Natural killer cell (primary cell): ENCODE data around the gene HOXA9. TPM values are rescaled to one million over a fixed set of nuclear protein-coding genes. Genes with fewer than 3 reads are reported as not detected.

Experiments
- ATAC-seq, 3 donors: fragments of 150-1000 bp in 2 of 3; fragments of 200-7000 bp in 1 of 3; cut with Tn5 transposase; 1 replicate in 1 of 3; 2 replicates in 2 of 3; pipeline ENCODE4 v1.10.0; 2021; ENCODE audit warnings: mild to moderate bottlenecking in 2 of 3, moderate library complexity in 2 of 3
- DNase-seq, 2 donors: peaks; one replicate each; pipeline versions ENCODE4 v3.0.0 to v3.0.0-alpha.2; 2013 to 2021; ENCODE audit warnings: mixed read lengths in 1 of 2
- H3K27ac ChIP-seq: one replicate; pipeline ENCODE4 v1.5.1; 2013; ENCODE audit warnings: mild to moderate bottlenecking, low read length
- H3K27me3 ChIP-seq: one replicate; pipeline ENCODE4 v1.6.1; 2013; ENCODE audit warnings: low read length; ENCODE audit not compliant: control insufficient read depth, insufficient read depth
- H3K36me3 ChIP-seq: one replicate; pipeline ENCODE4 v1.6.1; 2013; ENCODE audit warnings: low read length; ENCODE audit not compliant: control insufficient read depth, insufficient read depth
- H3K4me1 ChIP-seq: one replicate; pipeline ENCODE4 v1.6.1; 2013; ENCODE audit warnings: low read length; ENCODE audit not compliant: control insufficient read depth, insufficient read depth
- H3K4me3 ChIP-seq: one replicate; pipeline ENCODE4 v1.5.1; 2013; ENCODE audit warnings: low read length
- H3K9me3 ChIP-seq: one replicate; pipeline ENCODE4 v1.6.1; 2013; ENCODE audit warnings: low read length; ENCODE audit not compliant: control insufficient read depth, insufficient read depth
- H3K27ac Mint-ChIP-seq, 2 donors: one replicate each; pipeline ENCODE4 v1.8.0; 2022; ENCODE audit warnings: mild to moderate bottlenecking in 2 of 2, mixed read lengths in 2 of 2, moderate library complexity in 1 of 2
- H3K27me3 Mint-ChIP-seq, 2 donors: one replicate each; pipeline ENCODE4 v1.8.0; 2022; ENCODE audit warnings: low read depth in 2 of 2, mixed read lengths in 2 of 2
- H3K36me3 Mint-ChIP-seq: one replicate; pipeline ENCODE4 v1.8.0; 2022; ENCODE audit warnings: mixed read lengths
- H3K4me1 Mint-ChIP-seq, 2 donors: one replicate each; pipeline ENCODE4 v1.8.0; 2022; ENCODE audit warnings: mixed read lengths in 2 of 2
- H3K4me3 Mint-ChIP-seq: one replicate; pipeline ENCODE4 v1.8.0; 2022; ENCODE audit warnings: mild to moderate bottlenecking, moderate library complexity, mixed read lengths
- H3K9me3 Mint-ChIP-seq, 2 donors: one replicate each; pipeline ENCODE4 v1.8.0; 2022; ENCODE audit warnings: mixed read lengths in 2 of 2
- WGBS: methylation state at CpG from one replicate; pipeline ENCODE4 v1.1.7; 2013; ENCODE audit warnings: missing lambda C conversion rate; ENCODE audit not compliant: insufficient coverage; 5-methylcytosine and 5-hydroxymethylcytosine counted together
- intact Hi-C: fragments of 100-400 bp; cut with micrococcal nuclease; formaldehyde crosslinking; loops from one replicate; pipeline ENCODE4 v1.14.2; 2022
- total RNA-seq, 4 donors: library from RNA; stranded (reverse); fragments of 120-200 nt in 1 of 4; gene quantifications; one replicate each; pipeline versions ENCODE4 v1.2.3 to v1.2.4, GENCODE V29; 2013 to 2022
- TF ChIP-seq, protein P1 (sequence below): fragments of 200-600 bp; IDR thresholded peaks from one replicate; pipeline ENCODE4 v1.8.0; 2022; ENCODE audit warnings: antibody characterized with exemption

The HOXA9 gene
- total RNA-seq, 3 donors from 2014 or later (not counting 1 experiment from before 2014, with no cell fraction given): 0.39 to 4.6 (median 0.42) TPM

DNA sequence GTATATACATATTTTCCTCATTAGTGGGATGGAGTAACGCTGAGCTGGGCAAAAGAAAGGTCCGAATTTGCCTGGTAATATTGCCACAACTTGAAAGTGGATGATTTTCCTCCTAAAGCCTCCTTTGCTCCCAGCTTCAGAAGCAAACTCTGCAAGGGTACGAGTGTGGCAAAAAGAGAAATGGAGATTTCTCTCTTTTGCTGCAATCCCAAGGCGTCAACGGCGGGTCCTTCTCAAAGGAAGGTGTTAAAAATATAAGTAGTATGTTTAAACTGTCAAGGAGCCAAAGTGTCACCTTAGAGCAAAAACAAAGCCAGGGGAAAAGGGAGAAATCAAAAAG lies 50.5 kb downstream of the HOXA9 start:
- no peaks in the 10 kb centered on the region for H3K4me1 Mint-ChIP-seq
- Histone ChIP-seq H3K4me1 (no peaks in the 10 kb centered on the region), H3K36me3 (no peaks in the 10 kb centered on the region), H3K27me3 (no peaks in the 10 kb centered on the region), H3K27ac (no peak overlapping the region), H3K4me3 (no peak overlapping the region), H3K9me3 (no peaks in the 10 kb centered on the region)
- H3K27ac Mint-ChIP-seq: no peak overlapping the region
- 94% methylated on average over 6 of the region's 6 CpGs for WGBS
- ATAC-seq (no peak), DNase-seq (no peak)
- H3K27me3 Mint-ChIP-seq: peaks cover 0 to 4% of the 10 kb centered on the region in 2 donors
- TF ChIP-seq, protein P1, sequence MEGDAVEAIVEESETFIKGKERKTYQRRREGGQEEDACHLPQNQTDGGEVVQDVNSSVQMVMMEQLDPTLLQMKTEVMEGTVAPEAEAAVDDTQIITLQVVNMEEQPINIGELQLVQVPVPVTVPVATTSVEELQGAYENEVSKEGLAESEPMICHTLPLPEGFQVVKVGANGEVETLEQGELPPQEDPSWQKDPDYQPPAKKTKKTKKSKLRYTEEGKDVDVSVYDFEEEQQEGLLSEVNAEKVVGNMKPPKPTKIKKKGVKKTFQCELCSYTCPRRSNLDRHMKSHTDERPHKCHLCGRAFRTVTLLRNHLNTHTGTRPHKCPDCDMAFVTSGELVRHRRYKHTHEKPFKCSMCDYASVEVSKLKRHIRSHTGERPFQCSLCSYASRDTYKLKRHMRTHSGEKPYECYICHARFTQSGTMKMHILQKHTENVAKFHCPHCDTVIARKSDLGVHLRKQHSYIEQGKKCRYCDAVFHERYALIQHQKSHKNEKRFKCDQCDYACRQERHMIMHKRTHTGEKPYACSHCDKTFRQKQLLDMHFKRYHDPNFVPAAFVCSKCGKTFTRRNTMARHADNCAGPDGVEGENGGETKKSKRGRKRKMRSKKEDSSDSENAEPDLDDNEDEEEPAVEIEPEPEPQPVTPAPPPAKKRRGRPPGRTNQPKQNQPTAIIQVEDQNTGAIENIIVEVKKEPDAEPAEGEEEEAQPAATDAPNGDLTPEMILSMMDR: no peak
- H3K4me3 Mint-ChIP-seq: no peak overlapping the region
- intact Hi-C loops: no loop called here
- H3K9me3 Mint-ChIP-seq: no peaks in the 10 kb centered on the region
- no peaks in the 10 kb centered on the region for H3K36me3 Mint-ChIP-seq

DNA sequence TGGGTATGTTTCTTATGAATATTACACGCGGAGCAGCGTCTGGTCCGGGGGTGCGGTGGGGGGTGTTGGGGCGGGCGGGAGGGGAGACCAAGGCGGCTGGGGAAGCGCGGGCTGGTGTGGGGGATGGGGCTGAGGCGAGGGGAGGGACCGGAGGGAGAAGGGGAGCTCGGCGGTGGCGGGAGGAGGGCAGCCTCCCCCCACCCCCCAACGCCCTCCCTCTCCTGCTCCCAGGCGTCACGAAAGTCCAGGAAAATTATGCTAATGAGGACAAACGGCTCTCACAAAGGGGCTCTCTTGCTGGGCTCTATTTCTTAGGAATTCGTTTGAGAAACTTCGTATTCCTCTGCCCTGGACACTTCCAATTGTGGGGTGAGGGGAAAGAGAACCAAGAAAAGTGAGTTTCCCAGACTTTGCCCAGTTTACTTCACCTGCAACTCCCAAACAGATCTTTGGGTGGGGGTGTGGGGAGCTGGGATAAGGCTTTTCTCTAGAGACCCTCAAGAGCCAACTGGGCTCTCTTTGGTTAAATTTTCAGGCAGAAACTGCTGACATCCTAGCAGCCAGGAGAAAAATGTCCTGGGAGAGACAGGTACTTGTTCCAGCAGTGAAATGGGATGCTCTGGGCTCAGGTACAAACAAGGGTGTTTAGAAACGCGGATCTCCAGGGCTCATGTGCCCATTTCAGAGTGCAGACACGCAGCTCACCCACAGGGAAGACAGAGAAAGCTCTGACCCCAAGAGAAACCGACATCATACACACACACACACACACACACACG lies 51.2 kb downstream of the HOXA9 start:
- H3K27ac ChIP-seq: no peak overlapping the region
- intact Hi-C loops: no loop called here
- 83% methylated on average over 10 of the region's 26 CpGs for WGBS

DNA sequence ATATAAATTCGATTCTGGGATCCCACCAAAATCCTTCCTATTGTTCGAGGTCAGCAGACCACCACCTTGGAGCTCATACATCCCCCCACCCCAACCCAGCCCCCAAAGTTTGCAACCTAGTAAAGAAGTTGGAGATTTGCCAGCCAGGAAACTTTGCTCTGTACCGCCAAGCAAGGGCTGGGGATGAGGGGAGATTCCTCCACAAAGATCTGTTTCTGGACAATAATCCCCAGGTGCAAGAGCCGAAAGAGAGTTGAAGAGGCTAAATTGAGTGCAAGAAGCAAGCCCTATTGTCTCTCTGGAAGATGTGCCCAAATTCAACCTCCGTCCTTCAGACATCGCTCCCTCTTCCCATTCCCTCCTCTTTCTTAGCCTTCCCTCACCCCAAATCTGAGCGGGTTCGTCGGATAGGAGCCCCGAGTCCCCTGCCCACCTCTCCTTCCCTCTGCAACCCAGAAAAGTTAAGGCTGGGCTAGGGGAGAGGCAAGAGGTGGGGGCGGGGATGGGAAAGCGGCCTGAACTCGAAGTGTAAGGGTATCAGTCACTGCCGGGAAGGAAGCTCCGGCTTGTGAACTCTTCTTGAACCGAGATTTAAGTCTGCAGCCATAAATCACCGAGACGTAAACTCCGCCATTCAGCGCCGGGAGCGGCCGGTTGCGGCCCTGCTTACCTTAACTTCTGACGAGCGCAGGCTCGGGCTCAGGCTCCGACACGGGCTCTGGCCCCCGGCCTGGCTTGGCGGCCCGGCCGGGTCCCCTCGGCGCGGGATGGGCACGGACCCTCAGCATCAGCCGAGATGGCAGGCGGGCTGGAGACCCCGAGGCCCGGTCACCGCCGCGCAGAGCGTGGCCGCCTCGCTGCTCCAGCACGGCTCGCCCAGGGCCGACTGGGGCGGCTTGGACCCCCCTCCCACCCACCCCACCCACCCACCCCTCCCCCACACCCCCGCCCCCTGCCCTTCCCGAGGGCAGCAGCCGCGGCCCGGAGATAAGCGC lies 52.1 kb downstream of the HOXA9 start:
- H3K27me3 ChIP-seq: no peaks in the 10 kb centered on the region
- H3K4me3 Mint-ChIP-seq: no peak overlapping the region
- H3K9me3 Mint-ChIP-seq: no peaks in the 10 kb centered on the region
- intact Hi-C loops: no loop called here
- H3K4me1 ChIP-seq: no peaks in the 10 kb centered on the region
- H3K27me3 Mint-ChIP-seq: peaks cover 0 to 4% of the 10 kb centered on the region in 2 donors
- no peak for DNase-seq
- no peak overlapping the region for H3K27ac Mint-ChIP-seq
- H3K36me3 Mint-ChIP-seq: no peaks in the 10 kb centered on the region
- no peaks in the 10 kb centered on the region for H3K36me3 ChIP-seq
- TF ChIP-seq, protein P1: no peak
- no peak overlapping the region for H3K27ac ChIP-seq
- H3K4me1 Mint-ChIP-seq: no peaks in the 10 kb centered on the region
- 94% methylated on average over 46 of the region's 57 CpGs for WGBS
- H3K9me3 ChIP-seq: no peaks in the 10 kb centered on the region
- no peak overlapping the region for H3K4me3 ChIP-seq
- no peak for ATAC-seq

More for the DNA sequence above, 51.2 kb downstream of the HOXA9 start:
- Mint-ChIP-seq H3K9me3 (no peaks in the 10 kb centered on the region), H3K4me1 (no peaks in the 10 kb centered on the region), H3K4me3 (no peak overlapping the region), H3K27me3 (peaks cover 0 to 4% of the 10 kb centered on the region in 2 donors), H3K36me3 (no peaks in the 10 kb centered on the region), H3K27ac (no peak overlapping the region)
- no peak for DNase-seq
- no peaks in the 10 kb centered on the region for H3K4me1 ChIP-seq
- no peaks in the 10 kb centered on the region for H3K27me3 ChIP-seq
- no peaks in the 10 kb centered on the region for H3K36me3 ChIP-seq
- TF ChIP-seq, protein P1: no peak
- no peak for ATAC-seq
- H3K9me3 ChIP-seq: no peaks in the 10 kb centered on the region
- H3K4me3 ChIP-seq: no peak overlapping the region

Other genes starting within 250 kb of the HOXA9 start
- gene HOXA1, start 69.5 kb downstream of the HOXA9 start, total RNA-seq: 1 to 10 TPM in 2 of 3 donors, under 1 TPM in 1; 0.64 to 1.3 (median 1.1) TPM
- not detected for gene HOXA2, start 62.9 kb downstream of the HOXA9 start, total RNA-seq
- 1 to 10 TPM in 1 of 3 donors, under 1 TPM in 2; 0.52 to 2.1 (median 0.63) TPM for gene HOXA4, start 34.8 kb downstream of the HOXA9 start, total RNA-seq
- gene HOXA5, start 21.9 kb downstream of the HOXA9 start, total RNA-seq: 10 to 100 TPM in 1 of 3 donors, under 1 TPM in 2; 0.29 to 13.0 (median 0.52) TPM
- gene HOXA6, start 17.8 kb downstream of the HOXA9 start, total RNA-seq: under 1 TPM; 0.28 to 0.65 (median 0.43) TPM
- gene HOXA3, start 13.0 kb downstream of the HOXA9 start, total RNA-seq: under 1 TPM; 0.32 to 0.78 (median 0.35) TPM
- gene HOXA7, start 8.9 kb downstream of the HOXA9 start, total RNA-seq: not detected
- gene HOXA10, start 8.8 kb upstream of the HOXA9 start, total RNA-seq: 1 to 10 TPM in 2 of 3 donors, under 1 TPM in 1; 0.82 to 3.3 (median 2.2) TPM
- gene HOXA11, start 19.7 kb upstream of the HOXA9 start, total RNA-seq: not detected
- not detected for gene HOXA13, start 34.6 kb upstream of the HOXA9 start, total RNA-seq
- gene EVX1, start 77.3 kb upstream of the HOXA9 start, total RNA-seq: not detected